ENCODE data around the gene POLD2.

Gene POLD2

DNA sequence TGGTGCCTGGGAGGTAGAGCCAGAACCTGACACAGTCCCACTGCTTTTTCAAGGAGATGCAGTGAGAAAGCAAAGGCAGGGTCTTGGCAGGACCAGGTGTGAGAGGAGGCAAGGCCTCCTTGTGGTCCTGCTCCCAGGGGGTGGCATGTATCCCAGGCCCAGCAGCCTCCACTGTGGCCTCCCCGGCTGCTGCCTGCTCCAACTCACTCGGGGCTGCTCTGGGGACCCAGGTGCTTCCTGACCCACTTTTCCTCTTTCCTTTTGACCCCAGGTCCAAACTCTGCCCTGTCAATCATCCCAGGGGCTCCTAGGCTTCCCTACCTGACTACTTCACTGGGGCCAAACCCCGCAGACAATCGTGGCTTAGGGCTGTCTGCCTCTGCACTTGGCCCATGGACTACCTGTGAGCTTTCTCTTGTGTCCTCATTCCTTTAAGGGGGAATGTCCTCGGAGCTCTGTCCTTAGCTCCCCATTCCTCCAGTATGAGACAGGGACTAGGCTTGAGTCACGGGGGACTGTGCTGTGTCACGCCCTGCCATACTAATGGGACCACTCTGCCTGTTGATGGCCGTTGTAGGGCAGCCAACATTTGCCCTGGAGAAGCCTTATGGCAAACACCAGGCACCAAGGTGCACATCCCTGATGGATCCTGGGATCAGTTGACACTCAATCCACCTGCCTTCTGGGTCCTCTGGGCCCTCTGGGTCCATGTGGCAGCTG lies 20.3 kb downstream of the POLD2 start:
- DNase-seq (ENCODE audit: low spot score) = no peak

GRCh38 chr7:44101966-44102845 lies 21.1 kb downstream of the POLD2 start:
- no peak for DNase-seq (ENCODE audit: low spot score)

DNA sequence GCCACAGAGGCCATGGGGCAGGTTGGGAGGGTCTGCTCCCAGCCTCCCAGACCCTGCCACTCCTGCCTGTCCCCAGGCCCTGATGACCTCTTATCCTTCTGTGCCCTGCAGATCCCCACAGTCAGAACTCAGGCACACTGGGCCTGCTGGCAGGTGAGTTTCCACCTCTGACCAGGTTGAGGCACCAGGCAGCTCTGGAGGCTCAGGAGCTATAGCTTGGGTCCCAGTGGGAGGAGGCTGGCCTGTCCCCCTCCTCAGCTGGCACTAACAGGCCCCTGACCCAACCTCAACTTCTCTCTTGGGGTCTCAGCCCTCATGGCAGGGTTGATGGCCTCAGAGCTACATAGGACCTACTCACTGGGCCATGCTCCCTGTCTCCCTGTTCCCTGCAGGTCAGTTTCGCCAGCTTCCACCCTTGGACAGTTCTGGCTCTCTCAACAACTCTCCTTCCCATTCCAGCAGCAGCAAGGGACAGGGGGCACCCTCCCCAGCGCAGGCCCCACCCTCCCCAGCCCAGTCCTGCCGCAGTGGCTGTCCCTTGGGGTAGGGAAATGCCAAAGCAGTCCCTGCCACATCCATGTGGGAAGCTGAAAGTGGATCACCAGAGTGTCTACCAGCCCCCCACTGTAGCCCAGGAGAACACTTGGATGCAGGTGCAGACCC lies 21.9 kb downstream of the POLD2 start:
- no peak for DNase-seq (ENCODE audit: low spot score)

- no peak for DNase-seq (ENCODE audit: low spot score)
Observed at GRCh38 chr7:44100458-44101302, 22.7 kb downstream of the POLD2 start.

DNA sequence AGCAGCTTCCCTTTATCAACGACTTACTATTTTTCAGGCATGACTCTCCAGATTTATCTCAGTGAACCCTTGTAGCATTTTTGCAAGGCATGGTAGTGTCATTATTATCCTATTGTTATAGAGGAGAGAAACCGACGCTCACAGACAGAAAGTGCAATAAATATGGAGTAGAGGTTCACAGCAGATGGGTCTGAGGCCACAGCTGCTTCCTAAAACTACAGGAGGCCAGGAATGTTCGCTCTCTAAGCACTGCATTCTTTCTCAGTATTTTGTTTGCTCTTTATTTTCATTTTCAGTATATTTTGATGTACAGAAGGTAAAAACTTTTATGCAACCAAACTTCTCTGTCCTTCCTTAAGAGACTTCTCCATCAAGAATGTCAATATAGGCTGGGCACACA lies 23.7 kb downstream of the POLD2 start:
- DNase-seq (ENCODE audit: low spot score) = no peak

DNA sequence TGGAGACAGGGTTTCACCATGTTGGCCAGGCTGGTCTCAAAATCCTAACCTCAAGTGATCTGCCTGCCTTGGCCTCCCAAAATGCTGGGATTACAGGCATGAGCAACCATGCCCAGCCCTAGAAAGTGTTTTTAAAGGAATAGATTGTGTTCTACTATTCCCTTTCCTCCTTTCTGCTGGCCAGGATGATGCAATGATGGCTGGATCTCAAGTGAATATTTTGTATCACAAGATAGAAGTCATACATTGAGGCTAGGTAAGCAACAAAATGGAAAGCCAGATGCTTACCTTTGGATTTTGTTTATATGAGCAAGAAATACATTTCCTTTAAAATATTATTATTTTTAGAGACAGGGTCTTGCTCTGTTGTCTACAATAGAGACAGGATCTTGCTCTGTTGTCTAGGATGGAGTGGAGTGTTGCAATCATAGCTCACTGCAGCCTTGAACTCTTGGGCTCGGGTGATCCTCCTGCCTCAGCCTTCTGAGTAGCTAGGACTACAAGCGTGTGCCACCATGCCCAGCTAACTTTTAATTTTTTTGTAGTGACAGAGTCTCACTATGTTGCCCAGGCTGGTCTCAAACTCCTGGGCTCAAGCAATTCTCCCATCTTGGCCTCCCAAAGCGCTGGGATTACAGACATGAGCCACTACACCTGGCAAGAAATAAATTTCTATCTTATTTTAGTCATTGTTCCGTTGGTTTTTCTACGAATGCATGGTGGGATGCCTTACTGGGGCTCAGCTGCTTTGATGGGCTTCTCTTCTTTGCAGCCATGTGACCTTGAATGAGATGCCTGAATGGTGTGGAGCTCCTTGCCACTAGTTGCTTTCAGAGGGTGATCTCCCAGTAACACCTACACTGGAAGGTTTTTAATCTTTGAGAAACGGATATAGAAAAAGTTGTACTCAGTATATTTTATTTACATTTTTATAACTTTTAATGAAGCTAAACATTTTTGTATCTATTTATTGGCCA lies 25.0 kb downstream of the POLD2 start:
- no peak for DNase-seq (ENCODE audit: low spot score)

DNA sequence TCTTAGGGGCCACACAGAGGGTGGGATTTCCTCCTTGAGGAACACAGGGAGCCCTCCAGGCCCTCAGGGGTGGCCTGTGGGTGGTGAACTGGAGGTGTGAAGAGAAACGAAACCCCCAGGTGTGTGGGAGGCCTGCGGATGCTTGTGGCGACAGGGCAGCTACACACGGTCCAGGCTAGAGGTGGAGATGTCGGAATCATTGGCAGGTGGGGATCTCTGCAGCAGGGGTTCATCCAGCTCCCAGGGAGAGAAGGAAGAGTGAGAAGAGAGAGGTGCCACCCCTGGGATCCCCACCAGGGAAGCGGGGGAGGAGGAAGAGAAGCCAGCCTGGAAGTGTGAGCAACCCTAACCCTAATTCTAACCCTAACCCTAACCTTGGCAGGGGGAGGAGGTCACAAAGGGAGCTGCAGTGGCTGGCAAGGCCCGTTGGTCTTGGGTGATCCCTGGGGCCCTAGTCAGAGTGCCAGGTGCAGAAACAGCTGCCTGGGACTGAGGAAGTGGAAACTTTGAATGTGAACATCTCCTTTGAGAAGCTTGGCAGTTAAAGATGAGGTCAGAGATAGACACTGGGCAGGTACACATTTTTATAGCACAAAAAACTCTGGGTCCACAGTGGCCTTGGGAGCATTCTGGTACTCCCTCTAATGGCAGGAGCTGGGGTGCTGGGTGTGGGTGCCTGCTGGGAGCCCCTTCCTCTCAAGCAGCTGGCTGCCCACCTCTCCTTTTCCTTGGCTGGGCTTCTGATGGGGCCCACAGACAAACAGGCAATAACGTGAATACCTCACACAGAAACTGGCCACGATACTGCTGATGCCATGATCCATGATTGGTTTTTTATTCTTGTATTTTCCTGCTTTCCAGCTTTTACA lies 26.1 kb downstream of the POLD2 start:
- no peak for DNase-seq (ENCODE audit: low spot score)

GRCh38 chr7:44096326-44096881 lies 26.9 kb downstream of the POLD2 start:
- no peak for DNase-seq (ENCODE audit: low spot score)

DNA sequence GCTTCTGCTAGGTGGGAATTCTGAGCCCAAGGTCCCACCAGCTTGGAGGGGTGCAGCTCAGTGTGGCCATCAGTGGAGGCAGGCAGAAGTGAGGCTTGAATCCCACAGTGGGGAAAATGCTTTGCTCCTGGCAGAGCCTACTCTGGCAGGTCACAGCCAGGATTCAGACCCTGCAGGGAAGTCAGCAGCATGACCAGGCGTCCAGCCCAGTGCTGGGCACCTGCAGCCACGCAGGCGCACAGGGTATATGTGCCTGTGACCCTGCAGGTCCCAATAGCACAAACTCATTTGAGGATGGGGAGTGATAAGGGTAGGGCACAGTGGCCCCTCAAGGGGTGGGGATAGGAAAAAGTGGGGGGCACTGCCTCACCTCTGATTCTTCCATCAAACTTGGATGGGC lies 27.6 kb downstream of the POLD2 start:
- no peak for DNase-seq (ENCODE audit: low spot score)

GRCh38 chr7:44094883-44095592 lies 28.3 kb downstream of the POLD2 start:
- no peak for DNase-seq (ENCODE audit: low spot score)

DNA sequence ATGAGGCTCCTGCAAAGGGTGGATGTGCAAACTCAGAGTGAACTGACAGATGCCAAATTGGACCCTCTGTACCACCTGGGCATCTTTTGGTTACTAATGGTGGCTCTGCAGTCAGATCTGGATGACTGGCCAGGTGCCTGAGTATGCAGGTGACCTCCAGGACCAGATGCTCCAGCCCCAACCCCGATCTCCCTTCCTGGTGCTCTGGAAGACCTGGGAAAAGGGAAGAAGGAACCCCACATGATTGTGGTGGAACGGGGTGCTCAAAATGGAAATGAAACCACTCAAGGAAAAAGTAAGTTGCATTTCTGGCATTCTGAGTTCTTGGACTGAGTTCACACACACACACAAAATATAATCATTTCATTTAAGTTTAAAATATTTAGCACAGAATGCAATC lies 29.0 kb downstream of the POLD2 start:
- no peak for DNase-seq (ENCODE audit: low spot score)

- DNase-seq (ENCODE audit: low spot score) = no peak
Observed at GRCh38 chr7:44093102-44093641, 30.2 kb downstream of the POLD2 start.

DNA sequence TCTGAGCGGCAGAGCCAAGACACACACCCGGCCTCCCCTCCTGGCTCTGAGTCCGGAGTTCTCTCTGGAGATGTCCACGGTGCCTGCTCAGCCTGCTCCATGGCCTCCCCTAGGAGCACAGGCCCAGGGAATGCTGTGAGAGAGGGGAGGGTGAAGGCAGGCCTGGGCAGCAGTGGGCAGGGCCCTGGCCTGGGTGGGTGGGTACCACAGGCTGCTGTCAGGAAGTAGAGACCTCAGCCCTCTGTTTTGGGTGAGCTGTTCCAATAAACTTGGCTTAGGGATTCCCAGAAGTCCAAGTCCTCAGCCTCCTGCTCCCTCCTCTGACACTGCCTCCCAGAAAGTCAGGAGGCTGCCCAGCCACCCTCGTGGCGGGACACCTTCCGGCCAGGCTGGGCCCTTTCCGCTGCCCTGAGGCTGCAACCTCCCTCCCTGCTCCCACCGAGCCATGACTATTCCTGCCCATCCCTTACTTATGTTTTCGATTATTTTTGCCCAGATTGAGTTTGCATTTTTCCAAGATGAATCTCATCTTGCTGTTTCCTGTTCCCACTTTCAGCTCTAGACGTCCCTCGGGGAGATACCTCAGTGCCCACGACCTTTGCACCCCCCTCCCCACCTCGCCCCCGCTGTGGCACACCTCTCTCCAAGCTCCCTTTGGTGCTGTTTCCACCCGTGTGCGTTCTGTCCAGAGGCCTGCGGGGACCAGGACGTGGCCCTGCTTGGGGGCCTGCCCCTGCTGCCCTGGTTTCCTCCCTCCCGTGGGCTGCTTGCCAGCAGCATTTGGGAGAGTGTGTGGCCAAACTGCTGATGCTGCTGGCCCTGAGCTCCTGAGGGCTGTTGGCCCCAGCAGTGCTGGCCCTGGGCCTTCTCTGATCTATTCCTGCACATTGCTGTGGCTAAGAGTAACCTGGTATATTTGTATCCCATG lies 35.2 kb downstream of the POLD2 start:
- DNase-seq (ENCODE audit: low spot score) = no peak

DNA sequence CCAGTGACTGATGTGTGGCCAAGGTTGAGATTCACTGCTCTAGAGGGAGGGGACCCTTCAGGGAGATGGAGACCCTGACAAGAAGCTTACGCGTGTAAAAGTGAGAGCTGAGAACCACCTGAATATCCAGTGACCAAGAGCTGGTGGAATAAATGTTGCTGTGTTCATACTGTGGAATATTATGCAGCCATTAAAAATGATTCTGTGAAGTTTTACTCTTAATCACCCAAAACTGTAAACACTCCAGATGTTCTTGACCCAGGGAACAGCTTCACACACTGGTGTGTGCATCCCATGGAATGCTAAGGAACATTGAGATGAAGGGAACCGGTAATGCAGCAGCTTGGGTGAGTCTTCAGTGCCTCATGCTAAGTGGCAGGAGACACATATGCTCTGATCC lies 36.7 kb downstream of the POLD2 start:
- DNase-seq (ENCODE audit: low spot score) = no peak

DNA sequence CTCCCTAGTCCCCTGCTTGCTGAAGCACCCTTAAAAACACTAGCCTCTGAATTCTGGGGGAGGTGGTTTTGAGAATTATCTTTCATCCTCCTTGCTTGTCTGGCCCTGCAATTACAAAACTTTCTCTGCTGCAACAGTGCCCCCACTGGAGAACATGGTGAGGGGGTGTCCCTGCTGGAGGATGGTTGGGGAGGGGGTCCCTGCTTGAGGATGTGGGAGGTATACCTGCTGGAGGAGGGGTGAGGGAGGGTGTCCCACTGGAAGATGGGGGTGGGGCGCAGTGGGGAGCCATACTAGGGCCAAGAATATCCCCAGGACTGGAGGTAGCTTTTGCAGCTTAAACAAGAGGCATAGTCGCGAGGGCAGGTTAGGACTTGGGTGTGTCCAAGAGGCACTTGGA lies 37.8 kb downstream of the POLD2 start:
- DNase-seq (ENCODE audit: low spot score) = no peak

- no peak for DNase-seq (ENCODE audit: low spot score)
Observed at GRCh38 chr7:44084701-44085100, 38.6 kb downstream of the POLD2 start.

DNA sequence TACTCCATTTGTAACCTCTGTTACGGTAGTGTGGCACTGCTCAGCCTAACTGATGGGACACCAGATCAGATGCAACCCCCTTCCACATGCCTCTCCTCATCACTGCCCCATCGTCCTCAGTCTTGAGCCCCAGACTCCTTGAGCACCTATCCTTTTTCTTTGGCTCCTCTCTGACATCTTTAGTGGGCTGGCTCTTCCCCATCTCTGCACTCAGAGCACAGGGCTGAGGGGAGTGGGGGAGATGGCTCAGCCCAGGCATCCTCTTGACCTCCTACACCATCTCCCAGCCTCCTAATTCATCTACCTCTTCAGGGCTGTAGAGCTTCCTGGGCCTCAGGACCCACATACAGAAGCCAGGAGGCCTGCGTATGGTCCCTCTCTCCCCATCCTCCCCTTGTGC lies 39.6 kb downstream of the POLD2 start:
- no peak for DNase-seq (ENCODE audit: low spot score)
